Measurements from ENCODE around the gene YPEL5. TPM values are rescaled to one million over a fixed set of nuclear protein-coding genes. Genes with fewer than 3 reads are reported as not detected.
A peak's percentile ranks its signal among the peaks of the same experiment; 100 is the strongest.

YPEL5 gene
- total and polyA plus RNA-seq, 3 donors from 2014 or later = 131 to 189 (median 181) TPM

DNA sequence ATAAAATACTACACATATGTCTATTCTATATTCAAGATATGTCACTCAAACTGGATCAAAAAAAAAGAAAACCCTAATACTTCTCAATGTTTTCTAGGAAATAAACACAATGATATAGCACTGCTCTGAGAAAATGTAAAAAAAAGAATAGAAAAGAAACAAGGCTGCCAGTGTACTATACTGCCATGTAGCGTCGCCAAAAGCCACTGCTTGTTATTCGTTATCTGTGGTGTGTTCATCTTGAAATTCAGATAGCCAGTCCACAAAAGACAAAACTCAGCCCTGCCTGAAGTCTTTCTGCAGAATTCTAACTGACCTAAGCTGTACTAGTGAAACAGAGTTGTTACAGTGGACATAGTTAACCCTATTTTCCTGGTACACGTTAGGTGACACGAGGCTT lies 12.2 kb upstream of the YPEL5 start:
- H3K4me1 ChIP-seq = peaks cover 13% of the 10 kb centered on the region
- H3K9me3 ChIP-seq = no peaks in the 10 kb centered on the region
- DNase-seq = peak; percentile 57
- 61 to 79% methylated on average over 5 of the region's 5 CpGs for WGBS, 2 donors
- intact Hi-C loops (cut with DNase I; ENCODE audit: low total_unique reads) = no loop called here
- H3K27ac ChIP-seq = peak overlapping the region in 1 of 2 donors; percentile 57
- TF ChIP-seq CTCF (IDR thresholded peaks at IDR 0.05) (no peak), POLR2A (IDR thresholded peaks at IDR 0.05) (no peak)
- no peaks in the 10 kb centered on the region for H3K27me3 ChIP-seq
- no peak overlapping the region for H3K4me3 ChIP-seq
- H3K36me3 ChIP-seq (ENCODE audit: low read depth, missing control alignments) = no peaks in the 10 kb centered on the region

GRCh38 chr2:30135541-30135940 lies 11.3 kb upstream of the YPEL5 start:
- H3K4me3 ChIP-seq = no peak overlapping the region
- no peaks in the 10 kb centered on the region for H3K27me3 ChIP-seq
- no peaks in the 10 kb centered on the region for H3K9me3 ChIP-seq
- no peak for DNase-seq
- H3K27ac ChIP-seq = peak overlapping the region in 1 of 2 donors; percentile 48
- peaks cover 13% of the 10 kb centered on the region for H3K4me1 ChIP-seq
- H3K36me3 ChIP-seq (ENCODE audit: low read depth, missing control alignments) = no peaks in the 10 kb centered on the region
- WGBS, 2 donors = 47 to 58% methylated on average over 3 of the region's 3 CpGs
- intact Hi-C loops (cut with DNase I; ENCODE audit: low total_unique reads) = no loop called here
- no peak for TF ChIP-seq CTCF (IDR thresholded peaks at IDR 0.05)
- TF ChIP-seq POLR2A (IDR thresholded peaks at IDR 0.05) = no peak

DNA sequence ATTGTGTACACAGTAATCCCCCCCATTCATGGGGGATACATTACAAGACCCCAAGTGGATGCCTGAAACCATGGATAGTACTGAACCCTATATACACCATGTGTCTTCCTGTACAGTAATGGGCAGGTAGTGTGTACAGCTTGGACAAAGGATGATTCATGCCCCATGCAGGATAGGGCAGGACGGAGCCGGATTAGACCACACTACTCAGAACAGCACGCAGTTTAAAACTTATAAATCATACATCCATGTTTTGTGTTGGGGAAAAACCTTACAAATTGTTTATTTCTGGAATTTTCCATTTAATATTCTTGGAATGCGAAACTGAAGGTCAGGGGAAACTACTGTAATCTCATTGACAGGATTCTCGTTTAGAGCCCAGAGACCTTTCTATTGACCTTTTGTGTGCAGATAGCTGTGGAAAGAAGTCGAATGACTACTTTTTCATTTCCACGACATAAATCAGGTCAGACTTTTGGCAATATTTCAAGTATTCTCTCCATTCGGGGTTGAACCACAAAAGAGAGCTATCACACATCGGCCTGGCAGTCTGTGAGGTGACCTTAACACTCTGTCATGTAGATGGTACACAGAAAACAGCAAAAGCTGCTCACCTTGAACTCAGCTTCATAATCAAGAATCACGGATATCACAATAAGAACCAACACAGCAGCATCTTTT lies 9.9 kb upstream of the YPEL5 start:
- Histone ChIP-seq H3K4me1 (peaks cover 13% of the 10 kb centered on the region), H3K27me3 (no peaks in the 10 kb centered on the region), H3K36me3 (ENCODE audit: low read depth, missing control alignments) (no peaks in the 10 kb centered on the region), H3K27ac (peak overlapping the region in 1 of 2 donors; percentile 48), H3K9me3 (no peaks in the 10 kb centered on the region), H3K4me3 (no peak overlapping the region)
- TF ChIP-seq CTCF (IDR thresholded peaks at IDR 0.05) (no peak), POLR2A (IDR thresholded peaks at IDR 0.05) (no peak)
- no peak for DNase-seq
- intact Hi-C loops (cut with DNase I; ENCODE audit: low total_unique reads) = no loop called here
- WGBS, 2 donors = 55 to 56% methylated on average over 10 of the region's 10 CpGs

- Histone ChIP-seq H3K4me1 (peaks cover 13% of the 10 kb centered on the region), H3K4me3 (no peak overlapping the region), H3K27ac (no peak overlapping the region), H3K9me3 (no peaks in the 10 kb centered on the region), H3K27me3 (no peaks in the 10 kb centered on the region), H3K36me3 (ENCODE audit: low read depth, missing control alignments) (no peaks in the 10 kb centered on the region)
- intact Hi-C loops (cut with DNase I; ENCODE audit: low total_unique reads) = no loop called here
- WGBS, 2 donors = 79 to 85% methylated on average over 6 of the region's 6 CpGs
- no peak for DNase-seq
- TF ChIP-seq POLR2A (IDR thresholded peaks at IDR 0.05) = no peak
- TF ChIP-seq CTCF (IDR thresholded peaks at IDR 0.05) = no peak
These were observed 7.5 kb upstream of the YPEL5 start for GRCh38 chr2:30139131-30139870.

All from testis (tissue), 3 donors.